GM18517 (cell line): ENCODE data around the gene ASAP3.
"Not testable (repeated sequence)": the region's sequence is repeated elsewhere in the genome, so short reads cannot be mapped to it uniquely, and the experiment has no call there.

Experiments
- ATAC-seq: cut with Tn5 transposase; IDR thresholded peaks from one replicate; pipeline ENCODE4 v1.9.1; 2021; ENCODE audit warnings: mild to moderate bottlenecking, moderate library complexity; ENCODE audit not compliant: unreplicated experiment

Gene ASAP3

DNA sequence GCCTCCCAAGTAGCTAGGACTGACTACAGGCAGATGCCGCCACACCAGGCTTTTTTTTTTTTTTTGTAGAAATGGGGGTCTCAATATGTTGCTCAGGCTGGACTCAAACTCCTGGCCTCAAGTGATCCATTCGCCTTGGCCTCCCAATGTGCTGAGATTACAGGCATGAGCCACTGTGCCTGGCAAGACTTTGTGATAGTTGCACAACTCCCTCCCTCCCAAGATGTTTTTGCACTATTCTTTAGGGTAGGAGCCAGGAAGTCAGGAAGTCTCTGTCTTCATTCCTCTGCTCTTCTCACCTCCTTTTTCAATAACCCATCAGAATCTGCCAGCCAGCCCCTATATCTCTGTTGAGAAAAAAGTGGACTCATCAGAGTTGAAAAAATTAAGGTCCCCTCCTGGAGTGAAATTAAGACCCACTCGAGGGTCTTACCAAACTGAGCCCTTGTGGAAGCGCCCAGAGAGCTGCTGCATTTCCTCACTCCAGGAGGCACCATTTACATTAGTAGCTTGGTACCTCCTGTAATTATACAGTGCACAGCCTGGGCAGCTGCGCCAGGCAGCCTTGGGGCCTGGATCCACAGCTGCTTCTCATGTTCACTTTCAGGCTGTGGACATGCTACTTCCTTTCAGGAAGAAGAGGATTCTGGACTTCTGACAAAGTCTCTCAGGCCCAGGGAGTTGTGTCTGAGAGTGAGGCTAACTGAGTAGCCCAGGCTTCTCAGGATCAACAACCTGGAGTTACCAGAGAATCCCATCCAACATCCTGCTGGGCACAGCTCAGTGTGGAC lies 83.5 kb downstream of the ASAP3 start:
- ATAC-seq, result no peak

DNA sequence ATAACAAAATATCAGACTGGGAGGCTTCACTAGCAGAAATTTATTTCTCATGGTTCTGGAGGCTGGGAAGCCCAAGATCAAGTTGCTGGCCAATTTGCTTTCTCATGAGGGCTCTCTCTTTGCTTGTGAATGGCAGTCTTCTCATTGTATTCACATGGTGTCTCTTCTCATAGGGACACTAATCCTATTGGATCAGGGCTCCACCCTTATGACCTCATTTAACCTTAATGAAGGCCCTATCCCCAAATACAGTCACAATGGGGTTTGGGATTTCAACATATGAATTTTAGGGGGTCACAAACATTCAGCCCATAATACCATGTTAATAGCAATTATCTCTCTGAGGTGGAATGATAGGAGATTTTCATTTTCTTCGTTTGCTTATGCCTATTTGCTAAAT lies 84.8 kb downstream of the ASAP3 start:
- ATAC-seq, result no peak

DNA sequence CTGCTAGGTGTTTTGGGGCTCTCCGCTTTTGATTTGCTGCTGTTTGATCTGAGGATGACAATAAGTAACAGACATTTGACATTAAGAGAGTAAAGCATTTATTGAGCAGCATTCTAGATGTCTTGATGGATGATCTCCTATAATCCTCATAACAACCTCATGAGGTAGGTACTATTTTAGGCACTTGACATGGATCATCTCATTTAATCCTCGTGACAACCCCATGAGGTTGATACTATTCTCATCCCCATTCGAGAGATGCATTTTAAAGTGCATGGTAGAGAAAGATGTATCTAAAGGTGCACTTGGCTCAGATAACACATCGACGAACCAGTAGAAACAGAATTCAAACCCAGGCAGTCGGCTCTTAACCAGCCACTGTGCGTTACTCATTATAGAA lies 86.1 kb downstream of the ASAP3 start:
- no peak for ATAC-seq

GRCh38 chr1:23396380-23396779 lies 87.6 kb downstream of the ASAP3 start:
- ATAC-seq, result no peak

- no peak for ATAC-seq
Measured at GRCh38 chr1:23395849-23396248, 88.1 kb downstream of the ASAP3 start.

DNA sequence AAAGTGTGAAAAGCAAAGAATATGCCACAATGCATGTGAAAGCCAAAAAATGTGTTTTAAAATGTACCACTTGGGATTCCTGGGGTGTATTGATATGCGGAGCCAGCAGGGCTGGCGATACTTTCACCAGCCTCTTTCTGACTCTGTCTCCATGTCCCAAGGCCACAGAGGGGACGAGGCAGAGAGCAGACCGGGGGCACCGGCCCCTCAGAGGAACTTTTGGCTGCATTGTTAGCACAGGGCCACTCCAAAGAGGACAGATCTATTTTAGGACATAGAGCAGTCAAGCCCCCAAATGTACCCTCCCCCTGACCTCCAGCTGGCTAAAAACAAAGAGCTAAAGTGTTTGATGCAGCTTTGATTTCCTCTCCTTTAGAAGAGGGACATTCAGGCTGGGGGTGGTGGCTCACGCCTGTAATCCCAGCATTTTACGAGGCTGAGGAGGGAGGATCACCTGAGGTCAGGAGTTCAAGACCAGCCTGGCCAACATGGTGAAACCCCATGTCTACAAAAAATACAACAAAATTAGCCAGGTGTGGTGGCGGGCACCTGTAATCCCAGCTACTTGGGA lies 88.7 kb downstream of the ASAP3 start:
- ATAC-seq, result no peak

GRCh38 chr1:23394684-23395083 lies 89.3 kb downstream of the ASAP3 start:
- ATAC-seq, result no peak

- ATAC-seq, result no peak
Measured at GRCh38 chr1:23394181-23394580, 89.8 kb downstream of the ASAP3 start.

DNA sequence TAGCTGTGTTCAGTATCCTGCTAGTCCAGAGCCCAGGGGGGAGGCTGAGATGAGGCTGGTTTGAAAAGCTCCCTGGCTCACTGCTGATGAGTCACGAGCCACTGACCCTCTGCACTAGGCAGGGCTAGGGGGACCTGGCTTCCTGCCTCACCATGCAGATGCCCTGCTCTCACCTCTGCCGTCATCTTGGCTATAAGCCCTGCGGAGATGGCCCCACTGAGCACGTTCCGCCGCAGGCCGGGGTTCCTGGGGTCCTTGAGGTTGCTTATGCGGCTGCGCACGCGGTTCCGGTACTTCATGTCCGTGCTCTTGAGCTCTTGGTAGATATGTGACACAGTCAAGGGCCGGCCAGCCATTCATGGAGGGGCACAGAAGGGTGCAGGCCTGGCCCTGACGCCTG lies 90.3 kb downstream of the ASAP3 start:
- ATAC-seq, result no peak

- no peak for ATAC-seq
Measured at GRCh38 chr1:23392125-23392855, 91.7 kb downstream of the ASAP3 start.

- ATAC-seq, result no peak
Measured at GRCh38 chr1:23389837-23390321, 94.1 kb downstream of the ASAP3 start.

DNA sequence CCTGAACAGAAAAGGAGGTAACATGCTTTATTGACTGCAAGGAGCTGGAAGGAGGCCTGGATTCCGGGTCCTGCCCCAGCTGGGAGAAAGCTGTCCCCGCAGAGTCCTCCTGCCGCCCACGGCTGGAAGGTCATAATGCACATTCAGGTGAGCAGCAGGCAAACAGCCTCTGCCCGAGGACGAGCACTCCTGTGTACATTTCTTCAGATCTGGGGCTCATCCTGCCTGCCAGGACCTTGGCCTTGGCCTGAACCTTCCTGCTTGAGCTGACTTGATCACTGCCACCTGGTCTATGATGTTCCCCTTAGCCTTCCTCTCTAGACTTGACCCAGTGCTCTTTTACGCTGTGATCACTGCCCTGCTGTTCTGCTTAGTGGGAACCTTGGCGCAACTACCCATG lies 96.5 kb downstream of the ASAP3 start:
- no peak for ATAC-seq

GRCh38 chr1:23385119-23385621 lies 98.8 kb downstream of the ASAP3 start:
- ATAC-seq, result no peak

DNA sequence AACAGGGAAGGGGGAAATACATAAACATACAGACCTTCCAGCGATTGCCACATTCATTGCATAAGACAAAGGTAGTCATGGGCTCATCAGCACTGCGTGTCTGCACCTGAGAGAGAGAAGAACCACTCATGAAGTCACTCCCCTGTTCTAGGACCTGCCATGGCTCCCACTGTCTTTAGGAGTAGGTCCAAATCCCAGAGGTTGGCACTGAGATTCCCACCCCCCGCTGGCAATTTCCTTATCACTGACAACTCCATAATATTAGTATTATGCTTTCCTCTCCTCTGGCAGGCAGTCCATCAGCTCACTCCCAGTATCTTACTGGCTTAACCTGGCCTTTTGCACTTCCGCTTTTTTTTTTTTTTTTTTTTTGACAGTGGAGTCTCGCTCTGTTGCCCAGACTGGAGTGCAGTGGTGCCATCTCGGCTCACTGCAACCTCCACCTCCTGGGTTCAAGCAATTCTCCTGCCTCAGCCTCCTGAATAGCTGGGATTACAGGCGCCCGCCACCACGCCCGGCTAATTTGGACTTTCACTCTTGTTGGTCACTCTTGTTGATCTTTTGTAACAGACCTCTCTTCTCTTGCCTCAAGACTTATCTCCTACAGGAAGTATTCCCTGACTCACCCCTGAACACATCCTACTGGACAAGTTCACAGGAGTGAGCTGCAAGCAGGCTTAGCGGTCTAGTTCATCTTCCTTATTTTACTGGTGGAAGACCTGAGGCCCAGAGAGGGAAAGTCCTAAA lies 99.5 kb downstream of the ASAP3 start:
- ATAC-seq, result no peak

DNA sequence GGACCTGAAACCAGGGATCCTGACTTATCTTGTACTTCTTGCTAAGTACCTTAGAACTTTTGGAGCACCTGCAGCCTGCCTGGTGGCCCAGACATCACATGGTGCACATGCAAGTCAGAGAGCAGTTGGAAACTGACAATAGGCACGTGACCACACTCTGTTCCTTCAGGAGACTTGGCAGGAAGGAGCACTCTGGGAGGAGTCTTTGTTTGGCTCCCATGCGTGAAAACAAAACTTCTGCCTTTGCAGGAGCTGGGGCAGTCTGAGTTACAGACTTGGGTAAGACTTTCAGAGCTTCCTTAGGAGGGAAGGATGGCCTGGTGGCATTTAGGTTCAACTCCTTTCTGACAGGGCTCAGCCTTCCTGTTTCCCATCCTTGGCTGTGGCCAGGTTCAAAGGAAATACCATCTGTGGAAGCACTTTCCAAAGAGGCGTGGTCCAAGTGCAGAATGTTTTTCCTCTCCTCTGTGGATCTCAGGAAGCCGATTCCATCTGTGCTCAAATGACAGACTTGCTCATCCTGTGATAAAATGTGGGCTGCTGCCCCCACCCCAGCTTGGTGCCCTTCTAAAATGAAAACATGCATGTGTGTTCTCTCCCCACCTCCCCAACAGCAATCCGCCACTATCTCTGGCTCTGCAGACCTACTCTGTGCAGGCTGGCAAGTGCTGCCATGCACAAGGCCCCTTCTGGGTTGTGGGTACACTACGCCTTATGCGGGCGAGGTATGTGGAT lies 100.2 kb downstream of the ASAP3 start:
- ATAC-seq, result no peak

DNA sequence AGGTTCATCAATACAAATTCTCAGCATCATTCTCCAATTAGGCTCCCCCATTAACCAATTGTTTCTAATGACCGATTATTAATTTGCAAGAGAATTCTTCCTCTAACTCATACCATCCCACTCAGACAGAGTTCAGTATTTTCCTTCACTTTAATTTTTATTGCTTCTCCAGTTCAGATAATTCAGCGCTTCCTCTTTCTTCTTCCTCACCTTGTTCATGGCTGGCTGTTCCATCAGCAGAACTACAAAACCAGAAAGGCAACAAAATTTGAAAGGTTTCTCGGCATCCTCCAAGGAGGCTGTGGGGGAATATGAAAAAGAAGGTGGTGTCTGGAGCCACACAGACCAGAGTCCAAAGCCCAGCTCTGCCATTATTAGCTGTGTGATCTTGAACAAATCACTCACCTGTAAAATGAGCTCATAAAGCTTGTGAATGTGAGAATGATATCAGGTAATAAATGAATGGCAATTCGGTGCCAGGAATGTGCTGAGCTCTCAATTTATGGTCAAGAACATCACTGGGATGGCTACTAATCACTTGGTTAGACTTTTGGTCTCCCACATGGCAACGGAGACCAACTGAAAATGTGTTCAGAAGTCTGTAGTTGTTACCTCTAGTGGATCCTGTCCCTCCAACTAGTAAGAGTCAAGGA lies 102.6 kb downstream of the ASAP3 start:
- no peak for ATAC-seq

DNA sequence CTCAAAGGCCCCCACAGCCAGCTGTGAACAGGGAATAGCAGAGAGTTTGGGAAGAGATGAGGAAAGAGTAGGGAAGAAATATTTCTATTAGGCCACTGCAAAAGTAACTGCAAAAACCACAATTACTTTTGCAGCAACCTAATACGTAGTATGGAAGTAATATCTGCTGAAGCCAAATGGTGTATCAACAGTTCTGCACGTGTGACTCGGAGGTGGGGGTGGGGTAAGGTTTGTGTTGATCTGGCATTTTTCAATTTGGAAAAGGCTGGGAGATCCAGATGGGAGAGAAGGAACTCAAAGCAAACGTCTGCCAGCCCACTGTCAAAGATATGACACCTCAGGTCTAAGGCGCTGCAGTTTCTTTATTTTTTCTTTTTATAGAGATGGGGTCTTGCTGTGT lies 103.3 kb downstream of the ASAP3 start:
- ATAC-seq, result no peak

- not testable (repeated sequence) for ATAC-seq
Measured at GRCh38 chr1:23380236-23380635, 103.7 kb downstream of the ASAP3 start.
